Activated CD4-positive, alpha-beta memory T cell treated with anti-CD3 and anti-CD28 coated beads for 36 hours (primary cell): Measurements from ENCODE around the gene GATAD2A. TPM values are rescaled to one million over a fixed set of nuclear protein-coding genes. Genes with fewer than 3 reads are reported as not detected.

ENCODE experiments used
- CTCF ChIA-PET: fragments of 350-600 bp; sonication (Branson Sonifier 250); formaldehyde crosslinking; loops from one replicate; lab custom pipeline; 2021; ENCODE audit warnings: antibody characterized with exemption, inconsistent platforms; lab: Charles Lee
- POLR2A ChIA-PET: fragments of 350-600 bp; sonication (Branson Sonifier 250); formaldehyde crosslinking; loops from one replicate; lab custom pipeline; 2021; ENCODE audit warnings: antibody characterized with exemption; lab: Charles Lee
- DNase-seq: peaks from one replicate; pipeline ENCODE4 v3.0.0-alpha.2; 2020
- H3K27ac Mint-ChIP-seq: one replicate; pipeline ENCODE4 v1.8.0; 2021; ENCODE audit warnings: mixed read lengths
- H3K27me3 Mint-ChIP-seq: one replicate; pipeline ENCODE4 v1.8.0; 2021; ENCODE audit warnings: mixed read lengths
- H3K36me3 Mint-ChIP-seq: one replicate; pipeline ENCODE4 v1.8.0; 2021; ENCODE audit warnings: mixed read lengths
- H3K4me1 Mint-ChIP-seq: one replicate; pipeline ENCODE4 v1.8.0; 2021; ENCODE audit warnings: low read depth, mixed read lengths
- H3K4me3 Mint-ChIP-seq: one replicate; pipeline ENCODE4 v1.8.0; 2021; ENCODE audit warnings: mild to moderate bottlenecking, mixed read lengths
- H3K9me3 Mint-ChIP-seq: one replicate; pipeline ENCODE4 v1.8.0; 2021; ENCODE audit warnings: mixed read lengths
- intact Hi-C: fragments of 100-400 bp; cut with micrococcal nuclease; formaldehyde crosslinking; loops from one replicate; pipeline ENCODE4 v1.15.1; 2023
- total RNA-seq, 2 experiments: library from RNA; stranded (reverse); gene quantifications; one replicate each; pipeline ENCODE4 v1.2.3, GENCODE V29; 2021

The GATAD2A gene
- total RNA-seq, 2 experiments from 2014 or later, result 114 TPM

GRCh38 chr19:19501798-19502197 lies 96.3 kb downstream of the GATAD2A start:
- Mint-ChIP-seq H3K27me3 (no peaks in the 10 kb centered on the region), H3K4me3 (no peak overlapping the region), H3K27ac (no peak overlapping the region), H3K9me3 (no peaks in the 10 kb centered on the region), H3K36me3 (peaks cover 24% of the 10 kb centered on the region), H3K4me1 (no peaks in the 10 kb centered on the region)
- POLR2A ChIA-PET, result no interaction called here
- intact Hi-C loops, result no loop called here
- CTCF ChIA-PET, result no interaction called here
- DNase-seq, result no peak

- Mint-ChIP-seq H3K4me3 (no peak overlapping the region), H3K27me3 (no peaks in the 10 kb centered on the region), H3K27ac (no peak overlapping the region), H3K4me1 (no peaks in the 10 kb centered on the region), H3K36me3 (peaks cover 23% of the 10 kb centered on the region), H3K9me3 (no peaks in the 10 kb centered on the region)
- intact Hi-C loops, result no loop called here
- ChIA-PET CTCF (no interaction called here), POLR2A (no interaction called here)
- DNase-seq, result no peak
These were observed 96.8 kb downstream of the GATAD2A start for GRCh38 chr19:19502281-19502680.

- H3K27me3 Mint-ChIP-seq, result no peaks in the 10 kb centered on the region
- CTCF ChIA-PET, result no interaction called here
- intact Hi-C loops, result no loop called here
- no peak overlapping the region for H3K4me3 Mint-ChIP-seq
- H3K4me1 Mint-ChIP-seq, result no peaks in the 10 kb centered on the region
- POLR2A ChIA-PET, result no interaction called here
- H3K9me3 Mint-ChIP-seq, result no peaks in the 10 kb centered on the region
- no peak overlapping the region for H3K27ac Mint-ChIP-seq
- no peak for DNase-seq
- peaks cover 26% of the 10 kb centered on the region for H3K36me3 Mint-ChIP-seq
These were observed 97.5 kb downstream of the GATAD2A start for GRCh38 chr19:19502808-19503602.

GRCh38 chr19:19504754-19505668 lies 99.5 kb downstream of the GATAD2A start:
- intact Hi-C loops, result no loop called here
- no peaks in the 10 kb centered on the region for H3K4me1 Mint-ChIP-seq
- POLR2A ChIA-PET, result no interaction called here
- H3K27ac Mint-ChIP-seq, result no peak overlapping the region
- no peak overlapping the region for H3K4me3 Mint-ChIP-seq
- H3K36me3 Mint-ChIP-seq, result peaks cover 22% of the 10 kb centered on the region
- H3K27me3 Mint-ChIP-seq, result no peaks in the 10 kb centered on the region
- DNase-seq, result no peak
- CTCF ChIA-PET, result interaction anchor here (1.1 kb wide), 1 partner anchor 15 kb away, joined by 3 read pairs; no protein-coding TSS in a partner anchor
- H3K9me3 Mint-ChIP-seq, result no peaks in the 10 kb centered on the region

GRCh38 chr19:19505669-19506326 lies 100.3 kb downstream of the GATAD2A start:
- no peaks in the 10 kb centered on the region for H3K27me3 Mint-ChIP-seq
- CTCF ChIA-PET, result no interaction called here
- H3K4me3 Mint-ChIP-seq, result no peak overlapping the region
- H3K9me3 Mint-ChIP-seq, result no peaks in the 10 kb centered on the region
- peaks cover 22% of the 10 kb centered on the region for H3K36me3 Mint-ChIP-seq
- intact Hi-C loops, result no loop called here
- no peaks in the 10 kb centered on the region for H3K4me1 Mint-ChIP-seq
- POLR2A ChIA-PET, result no interaction called here
- no peak overlapping the region for H3K27ac Mint-ChIP-seq
- no peak for DNase-seq

- Mint-ChIP-seq H3K4me3 (no peak overlapping the region), H3K36me3 (peaks cover 18% of the 10 kb centered on the region), H3K27ac (no peak overlapping the region), H3K4me1 (no peaks in the 10 kb centered on the region), H3K27me3 (no peaks in the 10 kb centered on the region), H3K9me3 (no peaks in the 10 kb centered on the region)
- ChIA-PET CTCF (interaction anchor here (1.1 kb wide), 1 partner anchor 16 kb away, joined by 5 read pairs; no protein-coding TSS in a partner anchor), POLR2A (interaction anchor here (0.6 kb wide), 1 partner anchor 31 kb away, joined by 3 read pairs; no protein-coding TSS in a partner anchor)
- intact Hi-C loops, result no loop called here
- no peak for DNase-seq
These were observed 101.1 kb downstream of the GATAD2A start for GRCh38 chr19:19506592-19506991.

GRCh38 chr19:19507354-19507753 lies 101.9 kb downstream of the GATAD2A start:
- H3K9me3 Mint-ChIP-seq, result no peaks in the 10 kb centered on the region
- intact Hi-C loops, result no loop called here
- peaks cover 14% of the 10 kb centered on the region for H3K36me3 Mint-ChIP-seq
- no peak overlapping the region for H3K27ac Mint-ChIP-seq
- H3K4me3 Mint-ChIP-seq, result no peak overlapping the region
- no peak for DNase-seq
- CTCF ChIA-PET, result interaction anchor here (1.1 kb wide), 1 partner anchor 17 kb away, joined by 5 read pairs; no protein-coding TSS in a partner anchor
- H3K4me1 Mint-ChIP-seq, result no peaks in the 10 kb centered on the region
- POLR2A ChIA-PET, result no interaction called here
- H3K27me3 Mint-ChIP-seq, result no peaks in the 10 kb centered on the region

GRCh38 chr19:19508217-19508616 lies 102.7 kb downstream of the GATAD2A start:
- H3K27ac Mint-ChIP-seq, result no peak overlapping the region
- intact Hi-C loops, result no loop called here
- ChIA-PET CTCF (interaction anchor here (0.6 to 1.0 kb wide), 2 partner anchors 47 to 141 kb away, joined by 3 to 4 read pairs; no protein-coding TSS in a partner anchor), POLR2A (interaction anchor here (0.6 kb wide), 1 partner anchor 31 kb away, joined by 6 read pairs; no protein-coding TSS in a partner anchor)
- H3K36me3 Mint-ChIP-seq, result peaks cover 14% of the 10 kb centered on the region
- no peaks in the 10 kb centered on the region for H3K9me3 Mint-ChIP-seq
- no peaks in the 10 kb centered on the region for H3K4me1 Mint-ChIP-seq
- no peak for DNase-seq
- no peak overlapping the region for H3K4me3 Mint-ChIP-seq
- no peaks in the 10 kb centered on the region for H3K27me3 Mint-ChIP-seq

- no peak for DNase-seq
- POLR2A ChIA-PET, result no interaction called here
- Mint-ChIP-seq H3K36me3 (peaks cover 14% of the 10 kb centered on the region), H3K27me3 (no peaks in the 10 kb centered on the region), H3K9me3 (no peaks in the 10 kb centered on the region), H3K27ac (no peak overlapping the region), H3K4me3 (no peak overlapping the region), H3K4me1 (no peaks in the 10 kb centered on the region)
- intact Hi-C loops, result no loop called here
- CTCF ChIA-PET, result interaction anchor here (0.7 to 1.4 kb wide), 3 partner anchors 20 to 113 kb away, joined by 3 to 7 read pairs (median 3); no protein-coding TSS in a partner anchor
These were observed 105.0 kb downstream of the GATAD2A start for GRCh38 chr19:19510432-19510831.

- Mint-ChIP-seq H3K36me3 (peaks cover 8% of the 10 kb centered on the region), H3K27me3 (no peaks in the 10 kb centered on the region), H3K27ac (no peak overlapping the region), H3K4me1 (peaks cover 14% of the 10 kb centered on the region), H3K9me3 (no peaks in the 10 kb centered on the region), H3K4me3 (no peak overlapping the region)
- ChIA-PET POLR2A (no interaction called here), CTCF (no interaction called here)
- intact Hi-C loops, result no loop called here
- no peak for DNase-seq
These were observed 108.2 kb downstream of the GATAD2A start for GRCh38 chr19:19513682-19514081.

- H3K9me3 Mint-ChIP-seq, result no peaks in the 10 kb centered on the region
- peaks cover 11% of the 10 kb centered on the region for H3K36me3 Mint-ChIP-seq
- CTCF ChIA-PET, result interaction anchor here (1.6 kb wide), 1 partner anchor 148 kb away, joined by 4 read pairs; no protein-coding TSS in a partner anchor
- no peaks in the 10 kb centered on the region for H3K27me3 Mint-ChIP-seq
- no peak for DNase-seq
- no peak overlapping the region for H3K27ac Mint-ChIP-seq
- H3K4me3 Mint-ChIP-seq, result no peak overlapping the region
- intact Hi-C loops, result no loop called here
- H3K4me1 Mint-ChIP-seq, result peaks cover 16% of the 10 kb centered on the region
- POLR2A ChIA-PET, result no interaction called here
These were observed 108.8 kb downstream of the GATAD2A start for GRCh38 chr19:19514215-19514657.
